ENCODE measurements around the gene SPAG16. TPM values are rescaled to one million over a fixed set of nuclear protein-coding genes. Genes with fewer than 3 reads are reported as not detected.

The SPAG16 gene
- total RNA-seq, 4 donors from 2014 or later = 34.1 to 59.3 (median 46.8) TPM

GRCh38 chr2:214127571-214127970 lies 843.3 kb downstream of the SPAG16 start:
- Histone ChIP-seq H3K27ac (no peak overlapping the region), H3K4me1 (no peaks in the 10 kb centered on the region), H3K4me3 (replicated peaks in 1 of 3) (no peak overlapping the region), H3K36me3 (no peaks in the 10 kb centered on the region), H3K27me3 (no peaks in the 10 kb centered on the region), H3K9me3 (no peaks in the 10 kb centered on the region)
- no peak for DNase-seq
- TF ChIP-seq CTCF (IDR thresholded peaks at IDR 0.05) (no peak), POLR2A (IDR thresholded peaks at IDR 0.05) (no peak)
- WGBS, 2 donors = 51 to 74% methylated on average over 1 of the region's 1 CpG
- intact Hi-C loops (cut with DNase I) = no loop called here

GRCh38 chr2:214128040-214128439 lies 843.8 kb downstream of the SPAG16 start:
- 83 to 92% methylated on average over 1 of the region's 1 CpG for WGBS, 2 donors
- H3K4me3 ChIP-seq (replicated peaks in 1 of 3) = no peak overlapping the region
- no peaks in the 10 kb centered on the region for H3K4me1 ChIP-seq
- H3K27me3 ChIP-seq = no peaks in the 10 kb centered on the region
- no peak for DNase-seq
- no peaks in the 10 kb centered on the region for H3K36me3 ChIP-seq
- no peaks in the 10 kb centered on the region for H3K9me3 ChIP-seq
- intact Hi-C loops (cut with DNase I) = no loop called here
- no peak for TF ChIP-seq CTCF (IDR thresholded peaks at IDR 0.05)
- no peak for TF ChIP-seq POLR2A (IDR thresholded peaks at IDR 0.05)
- no peak overlapping the region for H3K27ac ChIP-seq

GRCh38 chr2:214130114-214130513 lies 845.9 kb downstream of the SPAG16 start:
- Histone ChIP-seq H3K27ac (no peak overlapping the region), H3K36me3 (no peaks in the 10 kb centered on the region), H3K9me3 (no peaks in the 10 kb centered on the region), H3K27me3 (no peaks in the 10 kb centered on the region), H3K4me3 (replicated peaks in 1 of 3) (no peak overlapping the region), H3K4me1 (no peaks in the 10 kb centered on the region)
- intact Hi-C loops (cut with DNase I) = no loop called here
- no peak for DNase-seq
- no peak for TF ChIP-seq POLR2A (IDR thresholded peaks at IDR 0.05)
- no peak for TF ChIP-seq CTCF (IDR thresholded peaks at IDR 0.05)
- 59 to 82% methylated on average over 2 of the region's 2 CpGs for WGBS, 2 donors

- H3K27me3 ChIP-seq = no peaks in the 10 kb centered on the region
- H3K4me3 ChIP-seq (replicated peaks in 1 of 3) = no peak overlapping the region
- H3K36me3 ChIP-seq = no peaks in the 10 kb centered on the region
- intact Hi-C loops (cut with DNase I) = no loop called here
- no peaks in the 10 kb centered on the region for H3K4me1 ChIP-seq
- H3K9me3 ChIP-seq = no peaks in the 10 kb centered on the region
- TF ChIP-seq CTCF (IDR thresholded peaks at IDR 0.05) = no peak
- TF ChIP-seq POLR2A (IDR thresholded peaks at IDR 0.05) = no peak
- no peak overlapping the region for H3K27ac ChIP-seq
- 50 to 60% methylated on average over 1 of the region's 1 CpG for WGBS, 2 donors
- no peak for DNase-seq
These were observed 851.7 kb downstream of the SPAG16 start for GRCh38 chr2:214135966-214136365.

- H3K4me3 ChIP-seq (replicated peaks in 1 of 3) = no peak overlapping the region
- DNase-seq = no peak
- no peaks in the 10 kb centered on the region for H3K4me1 ChIP-seq
- no peaks in the 10 kb centered on the region for H3K36me3 ChIP-seq
- TF ChIP-seq POLR2A (IDR thresholded peaks at IDR 0.05) (no peak), CTCF (IDR thresholded peaks at IDR 0.05) (no peak)
- intact Hi-C loops (cut with DNase I) = no loop called here
- H3K27ac ChIP-seq = no peak overlapping the region
- H3K27me3 ChIP-seq = no peaks in the 10 kb centered on the region
- no peaks in the 10 kb centered on the region for H3K9me3 ChIP-seq
These were observed 854.5 kb downstream of the SPAG16 start for GRCh38 chr2:214138779-214139178.
